HG02981 (cell line): Measurements from ENCODE around the gene GPRIN2.
"Not testable (repeated sequence)": the region's sequence is repeated elsewhere in the genome, so short reads cannot be mapped to it uniquely, and the experiment has no call there.

ENCODE experiments used
- ATAC-seq: cut with Tn5 transposase; IDR thresholded peaks from one replicate; pipeline ENCODE4 v1.9.1; 2021; ENCODE audit warnings: mild to moderate bottlenecking, moderate library complexity; ENCODE audit not compliant: unreplicated experiment

The GPRIN2 gene

DNA sequence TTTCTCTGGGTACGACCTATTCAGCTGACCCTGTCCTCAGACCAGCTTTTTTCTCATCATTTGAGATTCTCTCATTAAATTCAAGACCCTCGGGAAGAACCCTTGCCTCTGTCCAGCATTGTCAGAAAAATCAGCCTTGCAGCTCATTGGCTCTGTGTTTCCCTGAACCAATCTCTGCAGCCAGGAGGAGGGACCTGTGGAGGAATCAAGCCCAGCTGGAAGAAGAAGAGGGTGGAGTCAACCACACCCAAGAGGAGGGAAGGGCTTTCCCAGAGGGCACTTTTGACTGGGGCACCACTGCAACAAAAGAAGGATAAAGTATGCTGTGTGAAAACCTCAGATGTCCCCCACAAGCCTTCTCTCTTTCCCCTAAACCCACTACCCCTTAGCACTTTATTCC is 14.2 kb upstream of the GPRIN2 start:
- not testable (repeated sequence) for ATAC-seq

GRCh38 chr10:46567151-46567550 is 10.7 kb upstream of the GPRIN2 start:
- not testable (repeated sequence) for ATAC-seq

DNA sequence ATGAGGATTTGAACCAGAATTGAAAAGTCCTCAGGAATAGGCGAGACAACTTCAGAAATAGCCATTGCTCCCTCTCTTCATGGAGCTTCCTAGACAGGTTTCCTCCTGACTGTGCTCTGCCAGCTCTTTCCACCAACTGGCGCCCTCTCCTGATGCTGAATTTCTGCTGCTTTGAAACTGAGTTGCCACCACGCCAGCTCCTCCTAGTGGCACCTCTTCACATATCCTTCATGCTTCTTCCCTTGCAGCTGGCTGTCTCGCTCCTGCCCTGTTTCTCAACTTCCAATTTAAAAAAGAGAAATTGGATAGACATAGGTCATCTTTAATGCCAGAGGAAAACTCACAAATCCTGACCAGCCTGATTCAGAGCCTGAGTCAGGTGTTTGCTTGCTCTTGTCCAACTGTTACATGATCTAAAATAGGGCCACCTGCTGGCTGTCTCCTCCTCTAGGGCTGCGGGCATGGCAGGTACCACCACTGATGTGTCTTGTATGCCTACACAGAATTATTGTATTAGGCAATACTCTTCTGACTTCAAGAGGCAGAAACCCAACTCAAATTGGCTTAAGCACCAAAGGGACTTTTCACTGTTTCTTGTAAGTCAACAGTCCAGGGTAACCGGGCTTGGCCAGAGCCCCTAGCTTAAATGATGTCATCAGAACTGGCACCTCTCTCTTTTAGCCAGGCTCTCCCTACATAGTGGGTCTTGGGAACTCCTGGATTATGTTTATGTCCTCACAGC is 9.3 kb upstream of the GPRIN2 start:
- peak; percentile 71 for ATAC-seq

- no peak for ATAC-seq
Measured at GRCh38 chr10:46560952-46561351, 4.5 kb upstream of the GPRIN2 start.

- ATAC-seq: no peak
Measured at GRCh38 chr10:46560381-46560780, 3.9 kb upstream of the GPRIN2 start.

DNA sequence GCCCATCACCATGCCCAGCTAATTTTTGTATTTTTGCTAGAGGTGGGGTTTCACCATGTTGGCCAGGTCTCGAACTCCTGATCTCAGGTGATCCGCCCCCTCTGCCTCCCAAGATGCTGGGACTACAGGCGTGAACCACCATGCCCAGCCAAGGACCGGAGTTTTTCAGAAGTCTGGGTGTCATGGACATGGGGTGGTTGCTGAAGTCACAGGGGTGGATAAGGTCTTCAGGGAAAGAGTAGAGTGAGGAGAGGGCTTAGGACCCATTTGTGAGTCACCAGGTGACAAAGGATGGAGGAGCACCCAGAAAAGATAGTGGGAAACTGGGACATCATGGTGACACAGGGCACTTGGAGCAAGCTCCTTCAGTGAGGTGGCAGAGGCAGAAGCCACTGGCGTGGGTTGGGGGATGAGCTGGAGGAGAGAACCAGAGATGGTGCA is 2.8 kb upstream of the GPRIN2 start:
- no peak for ATAC-seq

- ATAC-seq: no peak
Measured at GRCh38 chr10:46558392-46559185, 2.1 kb upstream of the GPRIN2 start.

DNA sequence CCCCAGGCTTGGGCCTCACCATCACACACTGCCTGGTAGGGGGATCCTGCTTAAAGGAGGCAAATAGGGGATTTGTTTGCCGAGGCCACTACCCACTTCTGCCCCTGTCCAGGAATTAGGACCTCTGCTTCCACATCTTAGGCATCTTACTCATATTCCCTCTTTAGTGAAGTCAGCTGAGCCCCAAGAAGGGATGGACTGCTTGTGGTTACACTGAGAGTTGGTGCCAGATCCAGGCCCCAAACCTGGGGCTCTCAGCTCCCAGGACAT is 1.6 kb upstream of the GPRIN2 start:
- ATAC-seq: no peak

GRCh38 chr10:46557319-46558121 is 1.1 kb upstream of the GPRIN2 start:
- no peak for ATAC-seq

- no peak for ATAC-seq
Measured at GRCh38 chr10:46555713-46556514, 544 bp downstream of the GPRIN2 start.

DNA sequence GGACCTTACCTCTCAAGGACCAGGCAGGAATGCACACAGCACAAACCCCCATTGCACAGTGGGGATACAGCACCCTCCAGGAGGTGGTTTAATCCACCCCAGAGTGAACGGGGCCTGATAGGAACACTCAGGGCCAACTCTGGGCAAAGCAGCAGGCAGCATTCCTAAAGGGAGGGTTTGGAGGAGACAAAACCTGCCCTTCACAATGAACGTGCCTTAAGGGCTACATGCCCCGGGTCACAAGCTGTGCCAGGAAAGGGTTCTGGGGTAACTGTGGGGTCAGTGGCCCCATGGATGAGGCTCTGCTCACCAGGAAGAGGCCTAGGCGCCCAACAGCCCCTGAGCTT is 1.1 kb downstream of the GPRIN2 start:
- no peak for ATAC-seq

DNA sequence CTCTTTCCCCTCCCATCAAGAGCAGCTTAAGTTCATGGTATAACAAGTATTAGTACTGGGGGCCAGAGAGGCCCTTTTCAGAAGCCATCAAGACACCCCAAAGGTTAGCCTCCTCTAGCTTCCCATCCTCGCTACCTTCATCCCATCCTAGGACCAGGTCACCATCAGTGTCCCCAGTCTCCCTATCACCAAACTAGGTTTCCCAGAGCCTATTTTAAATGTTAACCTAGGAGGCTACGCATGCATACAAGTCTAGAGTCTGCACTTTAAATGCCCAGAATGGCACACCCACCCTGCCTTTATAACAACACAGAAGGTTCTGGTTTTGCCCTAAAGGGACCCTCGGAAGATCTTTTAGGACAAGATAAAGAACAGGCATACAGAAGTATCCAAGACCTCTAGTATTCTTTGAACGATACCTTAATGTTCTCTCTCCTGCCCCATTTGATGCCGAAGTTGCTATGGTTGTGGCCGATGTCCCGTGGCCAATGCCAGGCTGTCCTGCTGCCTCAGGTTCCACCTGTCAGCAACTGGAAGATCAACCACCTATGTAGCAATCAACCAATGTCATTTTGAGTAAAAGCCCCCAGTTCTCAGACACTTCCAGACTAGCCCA is 2.2 kb downstream of the GPRIN2 start:
- ATAC-seq: no peak

GRCh38 chr10:46553238-46554049 is 3.0 kb downstream of the GPRIN2 start:
- ATAC-seq: no peak

DNA sequence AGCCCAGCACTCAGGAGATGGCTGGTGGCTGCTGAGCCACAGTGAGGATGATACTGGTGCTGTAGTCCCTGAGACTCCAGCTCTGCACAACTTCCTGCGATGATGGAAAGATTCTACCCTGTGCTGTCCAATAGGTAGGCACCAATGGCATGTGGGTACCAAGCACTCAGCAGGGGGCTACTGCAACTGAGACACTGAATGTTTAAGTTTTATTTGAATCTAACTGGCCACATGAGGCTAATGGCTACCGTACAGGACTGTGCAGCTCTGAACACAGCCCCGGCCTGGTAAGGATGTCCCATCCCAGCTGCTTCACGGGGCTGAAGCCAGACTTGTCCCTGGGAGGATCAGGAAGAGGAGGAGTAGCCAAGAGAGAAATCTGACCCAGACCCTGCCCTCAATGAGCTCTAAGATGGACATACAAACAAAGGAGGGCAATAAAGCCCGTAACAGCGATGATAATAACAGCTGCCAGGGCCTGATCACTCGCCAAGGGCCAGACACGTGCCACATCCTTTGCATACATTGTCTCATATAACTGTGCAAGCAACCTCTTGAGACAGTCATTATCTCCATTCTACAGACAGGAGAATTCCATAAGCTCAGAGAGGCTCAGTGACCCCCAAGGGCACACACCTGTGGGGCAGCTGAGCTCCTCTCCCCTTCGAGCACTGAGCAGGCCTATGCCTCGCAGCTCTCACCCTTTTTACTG is 3.8 kb downstream of the GPRIN2 start:
- no peak for ATAC-seq

DNA sequence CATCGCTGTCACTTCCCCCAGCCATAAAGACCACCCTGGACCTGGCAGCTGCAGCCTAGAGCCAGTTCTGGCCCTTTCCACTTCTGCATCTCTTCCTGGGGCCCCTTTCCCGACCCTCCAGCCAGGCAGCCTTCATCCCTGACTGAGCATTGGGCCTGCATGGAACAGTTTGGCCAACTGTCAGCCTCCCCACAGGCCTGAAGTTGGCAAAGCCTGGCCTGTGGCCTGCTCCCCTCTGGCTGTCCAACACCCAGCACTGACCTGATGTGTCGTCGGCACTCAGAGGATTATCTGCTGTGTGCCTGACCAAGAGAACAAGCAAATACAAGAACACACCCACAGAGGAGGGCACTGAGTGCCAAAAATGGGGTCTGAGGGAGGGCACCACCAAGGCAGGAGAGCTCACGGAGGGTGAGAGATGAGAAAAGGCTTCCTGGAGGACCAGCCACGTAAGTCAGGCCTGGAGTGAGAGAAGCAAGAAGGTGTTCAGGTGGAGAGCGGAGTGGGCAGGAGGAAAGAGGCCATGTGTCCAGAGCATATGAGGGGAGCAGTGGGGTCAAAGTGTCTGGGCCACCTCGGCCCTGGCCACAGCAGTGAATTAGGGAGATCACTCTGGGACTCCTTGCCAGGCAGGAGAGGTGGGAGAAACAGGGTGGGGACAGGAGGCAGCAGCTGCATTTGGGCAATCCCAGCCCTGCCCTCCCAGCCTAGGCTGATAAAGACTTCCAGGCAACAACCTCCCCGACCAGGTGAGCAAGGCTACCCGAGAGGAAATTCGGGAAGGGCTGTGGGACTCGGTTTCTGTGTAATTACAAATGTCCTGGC is 4.5 kb downstream of the GPRIN2 start:
- no peak for ATAC-seq

GRCh38 chr10:46550795-46551700 is 5.4 kb downstream of the GPRIN2 start:
- no peak for ATAC-seq

- no peak for ATAC-seq
Measured at GRCh38 chr10:46550076-46550790, 6.2 kb downstream of the GPRIN2 start.
